ENCODE data around the gene TEX12.

DNA sequence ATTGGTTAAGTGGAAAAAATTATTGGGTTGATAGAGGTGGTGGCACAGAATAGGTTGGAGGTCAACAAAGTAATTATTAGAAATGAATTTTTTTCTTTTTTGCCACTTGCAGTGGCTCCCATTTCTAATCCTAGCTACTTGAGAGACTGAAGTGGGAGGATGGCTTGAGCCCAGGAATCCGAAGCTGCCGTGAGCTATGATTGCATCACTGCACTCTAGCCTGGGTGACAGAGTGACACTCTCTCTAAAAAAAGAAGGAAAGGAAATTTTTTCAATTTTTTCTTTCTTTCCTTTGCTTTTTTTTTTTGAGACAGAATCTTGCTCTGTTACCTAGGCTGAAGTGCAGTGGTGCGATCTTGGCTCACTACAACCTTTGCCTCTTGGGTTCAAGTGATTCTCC is 6.0 kb downstream of the TEX12 start:
- TF ChIP-seq, protein P1, sequence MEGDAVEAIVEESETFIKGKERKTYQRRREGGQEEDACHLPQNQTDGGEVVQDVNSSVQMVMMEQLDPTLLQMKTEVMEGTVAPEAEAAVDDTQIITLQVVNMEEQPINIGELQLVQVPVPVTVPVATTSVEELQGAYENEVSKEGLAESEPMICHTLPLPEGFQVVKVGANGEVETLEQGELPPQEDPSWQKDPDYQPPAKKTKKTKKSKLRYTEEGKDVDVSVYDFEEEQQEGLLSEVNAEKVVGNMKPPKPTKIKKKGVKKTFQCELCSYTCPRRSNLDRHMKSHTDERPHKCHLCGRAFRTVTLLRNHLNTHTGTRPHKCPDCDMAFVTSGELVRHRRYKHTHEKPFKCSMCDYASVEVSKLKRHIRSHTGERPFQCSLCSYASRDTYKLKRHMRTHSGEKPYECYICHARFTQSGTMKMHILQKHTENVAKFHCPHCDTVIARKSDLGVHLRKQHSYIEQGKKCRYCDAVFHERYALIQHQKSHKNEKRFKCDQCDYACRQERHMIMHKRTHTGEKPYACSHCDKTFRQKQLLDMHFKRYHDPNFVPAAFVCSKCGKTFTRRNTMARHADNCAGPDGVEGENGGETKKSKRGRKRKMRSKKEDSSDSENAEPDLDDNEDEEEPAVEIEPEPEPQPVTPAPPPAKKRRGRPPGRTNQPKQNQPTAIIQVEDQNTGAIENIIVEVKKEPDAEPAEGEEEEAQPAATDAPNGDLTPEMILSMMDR (IDR thresholded peaks at IDR 0.05; ENCODE audit: poor library complexity) = no peak
- no peak for TF ChIP-seq EZH2phosphoT487 (IDR thresholded peaks at IDR 0.05; ENCODE audit: low read depth, severe bottlenecking, unreplicated experiment)

Measured in hepatocyte (in vitro differentiated cells).